Glomerular visceral epithelial cell (primary cell): ENCODE results near the gene GTF3C4.

Experiments
- DNase-seq: peaks from one replicate; pipeline ENCODE4 v3.0.0-alpha.2; 2016; ENCODE audit errors: extremely low spot score

Gene GTF3C4

GRCh38 chr9:132670457-132671391, at the start of gene GTF3C4:
Gene GTF3C4, plus strand, starts transcription at chr9:132670464. Its CDS starts 135 bp downstream, at chr9:132670599.
- peak; percentile 34 for DNase-seq

DNA sequence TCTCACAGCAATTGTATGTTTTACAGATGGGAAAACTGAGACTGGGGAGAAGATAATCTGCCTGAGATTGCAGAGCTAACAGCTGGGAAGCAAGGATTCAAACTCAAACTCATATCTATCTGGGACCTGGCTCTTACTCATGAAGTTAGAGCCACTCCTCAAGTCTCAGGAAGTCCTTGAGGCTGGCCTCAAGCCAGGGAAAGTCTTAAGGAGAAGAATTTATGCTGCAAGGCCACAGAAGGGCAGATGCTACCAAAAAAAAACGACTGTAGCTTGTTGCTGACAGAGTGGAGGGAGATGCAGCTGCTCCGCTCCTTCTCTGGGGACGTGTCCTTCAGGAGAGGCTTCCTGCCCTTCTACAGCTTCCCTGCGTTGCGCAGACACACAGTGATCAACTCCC, 48.1 kb upstream of the GTF3C4 start:
- DNase-seq: peak; percentile 12

DNA sequence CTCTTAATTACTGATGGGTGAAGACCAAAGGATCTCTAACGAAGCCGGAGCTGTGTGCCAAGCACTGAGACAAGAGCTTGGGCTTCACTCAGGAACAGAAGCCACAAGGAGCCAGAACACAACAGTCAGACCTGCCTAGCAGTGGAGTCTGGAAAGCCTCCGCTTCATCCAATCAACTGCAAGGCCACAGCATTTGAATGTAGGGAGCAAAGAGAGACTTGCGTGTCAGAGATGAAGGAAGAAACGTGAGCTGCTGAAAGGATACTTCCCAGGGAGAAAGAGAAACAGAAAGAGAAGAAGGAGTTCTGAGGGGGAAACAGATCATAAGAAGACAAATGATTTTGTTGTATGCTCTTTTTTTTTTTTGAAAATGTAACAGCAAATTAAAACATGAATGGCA, 44.0 kb upstream of the GTF3C4 start:
- DNase-seq: no peak

DNA sequence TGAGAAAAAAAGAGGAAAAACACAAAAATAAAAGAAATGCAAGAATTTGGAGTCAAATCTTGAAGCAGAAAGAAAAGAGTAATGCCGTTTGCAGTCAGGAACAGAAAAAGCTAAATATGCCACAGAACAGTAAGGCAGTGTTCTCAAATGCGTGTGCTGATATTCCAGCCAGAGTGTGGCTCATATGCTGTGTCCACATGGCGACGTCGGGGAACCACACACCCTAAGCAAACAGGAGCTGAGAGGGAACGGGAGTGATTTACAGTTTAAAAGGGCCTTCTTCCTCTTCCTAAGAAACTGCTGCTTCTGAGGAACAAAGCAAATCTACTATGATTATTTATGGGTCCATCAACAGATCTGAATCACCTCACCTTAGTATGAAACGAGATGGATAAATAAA, 43.2 kb upstream of the GTF3C4 start:
- DNase-seq: no peak

DNA sequence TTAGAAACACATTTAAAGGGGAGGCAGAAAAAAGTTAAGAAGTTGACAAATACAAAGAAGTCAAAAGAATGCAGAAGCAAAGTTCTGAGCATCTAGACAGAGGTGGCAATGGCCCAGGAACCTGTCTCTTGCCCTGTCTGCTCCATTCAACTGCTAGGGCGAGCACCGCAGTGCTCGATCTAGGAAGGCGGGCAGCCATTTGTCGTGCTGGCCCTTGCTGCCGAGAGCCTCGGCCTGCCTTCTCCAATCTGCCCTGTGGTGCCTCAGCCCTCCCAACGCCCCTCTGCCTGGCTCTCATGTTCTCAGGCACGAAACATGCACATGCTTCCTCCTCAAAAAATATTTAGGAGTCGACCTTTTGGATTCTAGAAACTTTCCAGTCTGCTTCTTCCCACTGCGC, 42.7 kb upstream of the GTF3C4 start:
- no peak for DNase-seq

- DNase-seq: no peak
Observed at GRCh38 chr9:132628746-132629145, 41.5 kb upstream of the GTF3C4 start.

DNA sequence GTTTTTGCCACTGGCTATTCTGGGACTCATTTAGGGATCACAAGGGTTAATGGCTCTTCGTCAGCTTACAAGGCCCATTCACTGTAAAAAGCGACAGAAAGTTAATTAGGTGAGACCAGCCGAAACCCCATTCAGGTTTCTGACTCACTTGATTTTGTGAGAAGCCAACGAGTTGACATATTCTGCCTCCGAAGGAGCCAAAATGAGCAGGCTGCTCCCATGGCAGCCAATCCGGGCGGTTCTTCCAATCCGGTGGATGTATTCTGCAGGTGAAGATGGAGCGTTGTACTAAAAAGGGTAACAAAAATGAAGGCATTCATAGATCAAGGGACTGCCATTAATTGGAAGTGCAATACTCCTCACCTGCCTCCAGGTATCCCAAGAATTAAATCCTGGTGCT, 40.1 kb upstream of the GTF3C4 start:
- DNase-seq: no peak

DNA sequence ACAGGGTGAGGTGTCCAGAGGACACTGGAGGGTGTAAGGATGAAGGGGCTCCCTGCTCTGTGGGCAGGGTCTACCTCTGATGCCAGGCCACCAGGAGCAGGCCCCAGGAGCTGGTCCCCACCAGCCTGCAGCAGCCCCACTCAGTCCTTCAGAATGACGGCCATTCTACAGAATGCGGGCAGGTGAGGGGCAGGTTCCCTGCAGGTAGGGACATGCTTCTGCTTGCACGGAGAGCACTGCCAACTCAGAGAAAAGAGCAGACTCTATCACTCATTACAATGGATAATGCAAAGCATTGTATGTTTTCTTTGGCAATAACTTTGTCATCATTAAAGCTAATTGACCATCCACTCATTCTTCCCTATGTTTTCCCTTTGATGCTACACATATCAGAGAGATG, 39.5 kb upstream of the GTF3C4 start:
- no peak for DNase-seq

GRCh38 chr9:132631280-132631679, 39.0 kb upstream of the GTF3C4 start:
- peak; percentile 77 for DNase-seq

DNA sequence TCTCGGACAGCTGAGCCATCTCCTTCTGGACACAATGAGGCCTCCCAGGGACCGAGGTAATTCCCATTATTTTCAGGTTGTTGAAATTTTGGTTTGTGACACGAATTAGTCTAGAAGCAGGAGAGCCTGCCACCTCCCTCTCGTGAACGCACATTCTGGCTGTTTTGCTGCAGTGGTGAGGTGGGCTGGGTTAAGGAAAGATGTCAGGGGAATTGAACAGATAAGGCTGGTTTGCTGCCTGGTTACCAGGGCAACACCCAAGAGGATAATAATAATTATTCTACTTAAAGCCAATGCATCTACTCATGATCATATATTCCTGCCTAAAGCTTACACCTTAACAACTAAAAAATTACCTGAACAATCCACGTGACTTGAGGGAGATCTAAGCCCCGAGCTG, 38.6 kb upstream of the GTF3C4 start:
- DNase-seq: no peak

- DNase-seq: no peak
Observed at GRCh38 chr9:132632413-132633129, 37.7 kb upstream of the GTF3C4 start.

DNA sequence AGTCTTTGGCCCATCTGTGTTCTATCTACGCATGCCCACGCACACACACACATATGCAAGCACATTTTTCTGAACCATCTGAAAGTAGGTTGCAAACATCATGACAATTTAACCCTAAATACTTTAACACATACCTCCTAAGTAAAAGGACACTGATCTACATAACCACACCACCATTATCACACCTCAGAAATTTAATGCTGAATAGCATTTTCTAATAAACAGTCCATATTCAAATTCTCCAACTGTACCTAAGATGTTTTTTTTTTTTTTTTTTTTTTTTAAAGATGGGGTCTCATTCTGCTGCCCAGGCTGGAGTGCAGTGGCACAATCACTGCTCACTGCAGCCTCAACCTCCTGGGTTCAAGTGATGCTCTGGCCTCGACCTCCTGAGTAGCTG, 35.9 kb upstream of the GTF3C4 start:
- DNase-seq: no peak

GRCh38 chr9:132637351-132637750, 32.9 kb upstream of the GTF3C4 start:
- DNase-seq: no peak

GRCh38 chr9:132637801-132638200, 32.5 kb upstream of the GTF3C4 start:
- DNase-seq: no peak

DNA sequence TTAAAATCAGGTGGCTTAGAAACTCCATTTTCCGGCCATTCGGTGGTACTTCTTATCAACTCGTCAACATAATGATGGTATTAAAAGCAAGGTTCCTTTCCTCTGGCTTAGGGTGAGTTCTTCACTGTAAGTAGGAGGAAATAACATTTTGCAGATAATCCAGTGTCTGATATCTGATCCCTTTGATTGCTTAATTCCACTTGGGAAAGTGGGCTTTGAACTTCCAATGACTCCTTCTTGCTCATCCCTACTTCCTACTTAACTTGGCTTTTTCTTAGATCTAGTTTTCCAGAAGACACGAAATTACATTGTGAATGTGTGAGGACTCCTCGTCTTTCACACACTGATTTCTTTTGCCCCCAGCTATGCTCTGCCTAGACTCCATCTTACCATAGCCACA, 32.0 kb upstream of the GTF3C4 start:
- no peak for DNase-seq

GRCh38 chr9:132639322-132639721, 30.9 kb upstream of the GTF3C4 start:
- DNase-seq: no peak

DNA sequence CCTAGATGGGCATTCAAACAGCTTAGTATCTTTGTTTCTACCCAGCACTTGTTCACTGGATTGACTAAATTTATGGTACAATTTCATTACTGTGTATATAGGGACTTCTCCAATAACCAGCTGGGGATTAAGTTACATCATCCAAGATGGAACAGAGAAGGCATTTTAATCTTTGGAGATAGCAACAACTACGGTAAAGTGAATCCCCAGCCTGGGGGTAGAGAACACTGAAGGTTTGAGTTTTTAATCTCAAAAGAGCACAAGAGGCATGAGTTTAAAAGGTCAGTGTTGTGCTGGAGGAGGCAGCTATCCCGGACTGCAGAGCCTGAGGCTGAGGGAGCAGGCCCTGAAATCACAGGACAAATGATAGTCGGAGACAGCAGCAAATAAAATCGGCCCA, 29.0 kb upstream of the GTF3C4 start:
- DNase-seq: no peak

DNA sequence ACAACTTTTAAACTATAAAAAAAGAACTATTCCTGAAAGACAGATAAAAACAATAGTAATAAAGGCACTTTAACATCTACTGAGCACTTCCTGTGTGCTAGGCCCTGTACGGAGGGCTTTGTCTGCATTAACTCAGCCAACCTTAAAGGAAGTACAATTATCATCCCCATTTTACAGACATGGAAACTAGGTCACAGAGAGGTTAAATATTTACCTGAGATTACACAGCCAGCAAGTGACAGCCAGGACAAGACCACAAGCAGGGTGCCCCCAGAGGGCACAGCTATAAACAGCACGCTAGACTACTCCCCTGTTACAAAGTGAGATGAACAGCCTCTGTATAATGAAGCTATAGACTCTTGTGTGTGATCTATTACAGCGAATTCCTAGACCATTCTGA, 26.0 kb upstream of the GTF3C4 start:
- DNase-seq: no peak

GRCh38 chr9:132645306-132645705, 25.0 kb upstream of the GTF3C4 start:
- no peak for DNase-seq

DNA sequence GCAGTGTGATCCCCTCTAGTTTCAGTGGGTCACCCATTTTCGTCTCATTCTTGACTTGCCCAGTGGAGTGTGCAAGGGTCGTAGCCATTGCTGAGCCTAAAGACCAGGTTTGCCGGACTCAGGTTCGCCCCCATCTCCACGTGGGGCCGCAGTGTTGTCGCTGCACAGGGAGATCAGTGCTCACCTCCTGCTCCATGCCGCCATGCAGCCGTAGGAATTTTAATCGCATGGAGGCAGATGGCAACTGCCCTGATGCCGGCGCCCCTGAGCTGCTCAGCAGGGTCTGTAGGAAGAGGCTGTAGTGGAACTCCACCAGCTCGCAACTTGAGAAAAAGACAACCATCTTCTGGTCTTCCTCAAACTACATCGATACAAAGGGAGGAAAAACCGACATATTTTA, 24.6 kb upstream of the GTF3C4 start:
- no peak for DNase-seq

DNA sequence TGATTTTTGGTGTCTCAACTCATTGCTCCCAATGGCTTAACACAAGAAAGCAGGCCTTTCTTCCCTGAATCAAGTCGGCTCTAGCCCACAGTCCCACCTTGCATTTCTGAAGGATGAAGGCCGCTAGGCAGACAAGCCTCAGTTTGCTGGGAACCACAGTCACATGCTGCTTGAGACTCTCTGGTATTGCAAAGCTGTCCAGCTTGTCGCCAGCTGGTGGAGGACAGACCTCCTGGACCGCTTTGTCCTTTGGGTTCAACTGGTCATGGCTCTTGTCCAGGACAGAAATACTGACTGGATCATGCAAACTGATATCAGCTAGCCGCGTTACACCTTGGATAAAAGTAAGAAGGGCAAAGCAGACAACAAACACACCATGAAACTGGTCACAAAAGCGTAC, 23.5 kb upstream of the GTF3C4 start:
- no peak for DNase-seq

GRCh38 chr9:132647355-132647754, 22.9 kb upstream of the GTF3C4 start:
- DNase-seq: peak; percentile 94

DNA sequence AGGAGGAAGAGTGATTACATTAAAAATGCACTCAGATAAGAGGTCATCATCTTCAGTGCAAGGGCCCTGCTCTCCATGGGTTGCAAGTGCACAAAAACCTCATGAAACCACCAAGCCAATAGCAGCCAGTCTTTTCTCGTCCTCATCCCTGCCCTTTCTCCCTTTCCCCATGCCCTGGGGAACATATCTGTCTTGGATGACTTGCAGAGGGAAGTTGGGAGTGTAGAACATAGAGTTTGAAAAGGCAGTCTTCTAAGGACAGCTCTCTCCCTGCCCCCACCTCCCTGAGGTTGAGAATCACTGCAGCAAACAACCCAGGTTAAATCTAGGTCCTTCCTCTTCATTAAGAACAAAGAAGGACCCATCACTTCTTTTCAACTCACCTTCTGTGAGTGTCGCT, 22.5 kb upstream of the GTF3C4 start:
- no peak for DNase-seq
